GM23338 (cell line): Measurements from ENCODE around the gene ITGB7.

Experiments
- CREB1 ChIP-seq: fragments of 250-450 bp; sonication (Bioruptor Pico); IDR thresholded peaks from 2 replicates; pipeline ENCODE4 v1.5.0; 2020; ENCODE audit warnings: low read depth, mild to moderate bottlenecking, moderate library complexity
- CTCF ChIP-seq, 2 experiments: fragments of 200-600 bp in 1 of 2; sonication (generic) in 1 of 2; conservative IDR thresholded peaks; 2 replicates each; pipeline versions ENCODE4 v1.5.1 to v1.6.1; 2016 to 2017; ENCODE audit warnings: antibody characterized with exemption in 2 of 2, low read depth in 2 of 2, mild to moderate bottlenecking in 2 of 2, moderate library complexity in 1 of 2
- EZH2 ChIP-seq: fragments of 200-600 bp; sonication (generic); IDR thresholded peaks from one replicate; pipeline ENCODE4 v1.8.0; 2017; ENCODE audit warnings: antibody characterized with exemption, mild to moderate bottlenecking, low read depth; ENCODE audit not compliant: unreplicated experiment
- EZH2phosphoT487 ChIP-seq: fragments of 200-600 bp; sonication (generic); IDR thresholded peaks from one replicate; pipeline ENCODE4 v1.8.1; 2018; ENCODE audit warnings: antibody characterized with exemption; ENCODE audit not compliant: unreplicated experiment
- JUNB ChIP-seq: IDR thresholded peaks from one replicate; pipeline ENCODE4 v1.6.1; 2016; ENCODE audit warnings: antibody characterized with exemption; ENCODE audit not compliant: unreplicated experiment
- POLR2AphosphoS5 ChIP-seq: IDR thresholded peaks from 2 replicates; pipeline ENCODE4 v1.6.1; 2016; ENCODE audit warnings: antibody characterized with exemption, low read depth
- REST ChIP-seq: IDR thresholded peaks from one replicate; pipeline ENCODE4 v1.6.1; 2018; ENCODE audit warnings: antibody characterized with exemption; ENCODE audit not compliant: unreplicated experiment
- STAT1 ChIP-seq: IDR thresholded peaks from one replicate; pipeline ENCODE4 v1.6.1; 2016; ENCODE audit warnings: antibody characterized with exemption; ENCODE audit not compliant: unreplicated experiment
- ZNF114 ChIP-seq: fragments of 250-450 bp; sonication (Bioruptor Pico); IDR thresholded peaks from 2 replicates; pipeline ENCODE4 v1.5.0; 2020; ENCODE audit warnings: mild to moderate bottlenecking, moderate library complexity
- TF ChIP-seq, protein P1 (sequence below): IDR thresholded peaks from 2 replicates; pipeline ENCODE4 v1.6.1; 2016; ENCODE audit warnings: antibody characterized with exemption

DNA sequence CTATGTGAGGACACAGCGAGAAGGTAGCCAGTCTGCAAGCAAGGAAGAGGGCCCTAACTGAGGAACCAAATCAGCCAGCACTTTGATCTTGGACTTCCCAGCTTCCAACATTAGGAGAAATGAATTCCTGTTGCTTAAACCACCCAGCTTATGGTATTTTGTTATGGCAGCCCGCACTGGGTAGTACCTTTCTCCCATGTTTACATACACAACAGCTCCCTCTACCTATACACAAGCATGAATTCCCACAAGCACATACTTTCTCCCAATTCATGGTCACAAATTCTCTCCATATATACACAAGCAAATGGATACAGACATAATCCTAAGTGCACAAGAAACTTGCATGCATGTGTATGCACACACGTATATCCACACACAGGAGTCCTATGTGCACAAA is 7.4 kb downstream of the ITGB7 start:
- TF ChIP-seq CTCF (conservative IDR thresholded peaks at IDR 0.05; ENCODE audit: low read depth in 2 of 2) (no peak), EZH2 (no peak), REST (no peak), POLR2AphosphoS5 (no peak), EZH2phosphoT487 (no peak), CREB1 (CRISPR knock-in tag) (no peak), STAT1 (no peak), ZNF114 (CRISPR knock-in tag) (no peak), JUNB (no peak)
- TF ChIP-seq, protein P1, sequence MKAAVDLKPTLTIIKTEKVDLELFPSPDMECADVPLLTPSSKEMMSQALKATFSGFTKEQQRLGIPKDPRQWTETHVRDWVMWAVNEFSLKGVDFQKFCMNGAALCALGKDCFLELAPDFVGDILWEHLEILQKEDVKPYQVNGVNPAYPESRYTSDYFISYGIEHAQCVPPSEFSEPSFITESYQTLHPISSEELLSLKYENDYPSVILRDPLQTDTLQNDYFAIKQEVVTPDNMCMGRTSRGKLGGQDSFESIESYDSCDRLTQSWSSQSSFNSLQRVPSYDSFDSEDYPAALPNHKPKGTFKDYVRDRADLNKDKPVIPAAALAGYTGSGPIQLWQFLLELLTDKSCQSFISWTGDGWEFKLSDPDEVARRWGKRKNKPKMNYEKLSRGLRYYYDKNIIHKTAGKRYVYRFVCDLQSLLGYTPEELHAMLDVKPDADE, result no peak
